Karpas-422 (cell line): ENCODE measurements around the gene MRPL51. TPM values are rescaled to one million over a fixed set of nuclear protein-coding genes. Genes with fewer than 3 reads are reported as not detected.

Experiments used
- DNase-seq: peaks from one replicate; pipeline ENCODE4 v3.0.0-alpha.2; 2015
- H2AFZ ChIP-seq: fragments of 200-600 bp; sonication (generic); 2 replicates; pipeline ENCODE4 v1.6.1; 2014; ENCODE audit warnings: antibody characterized with exemption, low read length, mixed read lengths
- H3K27ac ChIP-seq: fragments of 200-600 bp; sonication (generic); 2 replicates; pipeline ENCODE4 v1.5.1; 2014; ENCODE audit warnings: mild to moderate bottlenecking, low read length, moderate library complexity
- H3K27me3 ChIP-seq: fragments of 200-600 bp; sonication (generic); 2 replicates; pipeline ENCODE4 v1.6.1; 2014; ENCODE audit warnings: low read length, mixed read lengths
- H3K36me3 ChIP-seq: fragments of 200-600 bp; sonication (generic); 2 replicates; pipeline ENCODE4 v1.6.1; 2014; ENCODE audit warnings: low read length, mixed read lengths; ENCODE audit not compliant: insufficient read depth
- H3K4me1 ChIP-seq: fragments of 200-600 bp; sonication (generic); 2 replicates; pipeline ENCODE4 v1.6.1; 2014; ENCODE audit warnings: mild to moderate bottlenecking, low read length, mixed read lengths
- H3K4me2 ChIP-seq: fragments of 200-600 bp; sonication (generic); 2 replicates; pipeline ENCODE4 v1.6.1; 2014; ENCODE audit warnings: low read length, low read depth, mild to moderate bottlenecking; ENCODE audit not compliant: poor library complexity, severe bottlenecking
- H3K4me3 ChIP-seq: fragments of 200-600 bp; sonication (generic); 2 replicates; pipeline ENCODE4 v1.5.1; 2014; ENCODE audit warnings: mild to moderate bottlenecking, antibody characterized with exemption, low read length, mixed read lengths
- H3K79me2 ChIP-seq: fragments of 200-600 bp; sonication (generic); 2 replicates; pipeline ENCODE4 v1.6.1; 2014; ENCODE audit warnings: mild to moderate bottlenecking, low read length, mixed read lengths
- H3K9ac ChIP-seq: fragments of 200-600 bp; sonication (generic); 2 replicates; pipeline ENCODE4 v1.6.0; 2014; ENCODE audit warnings: low read length
- H3K9me2 ChIP-seq: fragments of 200-600 bp; sonication (generic), shearing (Covaris generic); replicated peaks from 2 replicates; pipeline ENCODE4 v1.6.0; 2014; ENCODE audit warnings: mild to moderate bottlenecking, low read length, moderate library complexity; ENCODE audit not compliant: insufficient read depth
- H3K9me3 ChIP-seq: fragments of 300-700, 200-600 bp; sonication (generic); 2 replicates; pipeline ENCODE4 v1.6.1; 2014; ENCODE audit warnings: low read length, mixed read lengths
- H4K20me1 ChIP-seq: fragments of 200-600 bp; sonication (generic); 2 replicates; pipeline ENCODE4 v1.6.1; 2014; ENCODE audit warnings: mild to moderate bottlenecking, antibody characterized with exemption, low read length, low read depth; ENCODE audit not compliant: insufficient read depth
- total RNA-seq: library from RNA; depleted of rRNA; stranded (reverse); fragments of >200 nt; shearing (Covaris generic); gene quantifications from 2 replicates; pipeline ENCODE4 v1.2.3, GENCODE V29; 2014; ENCODE audit warnings: low replicate concordance; rRNA removed

MRPL51 gene
- total RNA-seq, 1 experiment from 2014 or later = 171 TPM

DNA sequence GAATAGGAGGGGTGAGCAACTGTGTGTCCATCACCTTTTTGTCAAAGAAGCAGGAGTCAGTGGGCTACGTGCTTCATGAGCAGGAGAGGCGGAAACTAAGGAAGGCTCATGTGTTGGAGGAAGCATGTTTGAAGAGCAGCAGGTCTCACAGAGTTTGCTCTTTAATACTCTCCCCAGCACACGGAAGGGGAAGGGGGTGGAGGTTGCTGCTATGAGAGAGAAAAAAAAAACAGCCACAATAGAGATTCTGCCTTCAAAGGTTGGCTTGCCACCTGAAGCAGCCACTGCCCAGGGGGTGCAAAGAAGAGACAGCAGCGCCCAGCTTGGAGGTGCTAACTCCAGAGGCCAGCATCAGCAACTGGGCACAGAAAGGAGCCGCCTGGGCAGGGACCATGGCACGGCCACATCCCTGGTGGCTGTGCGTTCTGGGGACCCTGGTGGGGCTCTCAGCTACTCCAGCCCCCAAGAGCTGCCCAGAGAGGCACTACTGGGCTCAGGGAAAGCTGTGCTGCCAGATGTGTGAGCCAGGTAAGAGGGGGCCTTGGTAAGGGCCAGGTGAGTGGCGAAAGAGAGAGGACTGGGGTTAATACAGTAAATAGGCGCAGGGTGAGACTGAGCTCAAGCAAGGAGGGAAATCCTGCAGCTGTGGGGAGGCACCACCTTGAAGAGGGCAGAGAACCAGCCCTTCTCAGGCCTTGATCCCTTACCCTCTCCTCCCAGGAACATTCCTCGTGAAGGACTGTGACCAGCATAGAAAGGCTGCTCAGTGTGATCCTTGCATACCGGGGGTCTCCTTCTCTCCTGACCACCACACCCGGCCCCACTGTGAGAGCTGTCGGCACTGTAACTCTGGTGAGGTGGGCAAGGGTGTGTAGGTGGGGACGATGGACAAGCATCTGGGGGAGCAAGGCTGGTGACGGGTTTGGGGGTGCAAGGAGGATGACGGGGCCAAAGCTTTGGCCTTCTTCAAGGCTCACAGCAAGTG is 48.1 kb downstream of the MRPL51 start, which contains the start of gene CD27:
CD27 (plus strand) TSS at position 252 of the 985 bp plus-strand sequence; CDS start at position 393, 141 bp downstream.
- no peaks in the 10 kb centered on the region for H3K9me2 ChIP-seq
- H3K79me2 ChIP-seq = peaks cover 15% of the 10 kb centered on the region
- H3K36me3 ChIP-seq = peaks cover 6% of the 10 kb centered on the region; the same call in 1 of the 2 replicates
- H4K20me1 ChIP-seq = no peaks in the 10 kb centered on the region
- peak; percentile 87 for DNase-seq
- H3K9ac ChIP-seq = peak within 1 kb of the TSS; percentile 100
- no peaks in the 10 kb centered on the region for H3K9me3 ChIP-seq
- no peak within 1 kb of the TSS for H2AFZ ChIP-seq
- H3K4me3 ChIP-seq = peak within 1 kb of the TSS; percentile 77
- peak within 1 kb of the TSS; percentile 88 for H3K4me2 ChIP-seq
- H3K27me3 ChIP-seq = no peaks in the 10 kb centered on the region
- H3K27ac ChIP-seq = peak within 1 kb of the TSS; percentile 100
- H3K4me1 ChIP-seq = peaks cover 74% of the 10 kb centered on the region

DNA sequence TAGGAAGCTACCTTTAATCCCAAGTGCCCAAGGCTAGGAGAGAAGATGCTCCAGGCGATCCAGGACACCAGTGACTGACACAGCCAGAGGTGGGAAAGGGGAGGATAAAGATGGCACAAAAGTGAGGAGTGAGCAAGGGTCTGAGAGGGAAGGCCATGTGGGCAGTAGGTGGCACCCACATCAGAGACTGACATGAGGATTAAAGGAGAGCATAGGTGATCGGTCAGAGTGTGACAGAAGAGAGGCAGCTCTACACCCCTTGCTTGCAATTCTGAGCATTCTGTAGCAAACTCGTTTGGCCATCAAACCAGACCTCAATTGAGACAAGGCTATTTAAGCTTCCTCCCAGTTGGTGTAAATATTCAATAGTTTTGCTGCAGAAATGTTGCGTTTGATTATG is 49.0 kb downstream of the MRPL51 start:
- peak overlapping the region; percentile 88 for H3K4me2 ChIP-seq
- H3K36me3 ChIP-seq = peaks cover 6% of the 10 kb centered on the region; the same call in 1 of the 2 replicates
- H3K27ac ChIP-seq = peak overlapping the region; percentile 100
- peak overlapping the region; percentile 100 for H3K9ac ChIP-seq
- no peaks in the 10 kb centered on the region for H3K27me3 ChIP-seq
- H3K4me1 ChIP-seq = peaks cover 76% of the 10 kb centered on the region
- DNase-seq = peak; percentile 86
- peaks cover 15% of the 10 kb centered on the region for H3K79me2 ChIP-seq
- peak overlapping the region; percentile 77 for H3K4me3 ChIP-seq
- H3K9me2 ChIP-seq = no peaks in the 10 kb centered on the region
- no peak overlapping the region for H2AFZ ChIP-seq
- H4K20me1 ChIP-seq = no peaks in the 10 kb centered on the region
- no peaks in the 10 kb centered on the region for H3K9me3 ChIP-seq

DNA sequence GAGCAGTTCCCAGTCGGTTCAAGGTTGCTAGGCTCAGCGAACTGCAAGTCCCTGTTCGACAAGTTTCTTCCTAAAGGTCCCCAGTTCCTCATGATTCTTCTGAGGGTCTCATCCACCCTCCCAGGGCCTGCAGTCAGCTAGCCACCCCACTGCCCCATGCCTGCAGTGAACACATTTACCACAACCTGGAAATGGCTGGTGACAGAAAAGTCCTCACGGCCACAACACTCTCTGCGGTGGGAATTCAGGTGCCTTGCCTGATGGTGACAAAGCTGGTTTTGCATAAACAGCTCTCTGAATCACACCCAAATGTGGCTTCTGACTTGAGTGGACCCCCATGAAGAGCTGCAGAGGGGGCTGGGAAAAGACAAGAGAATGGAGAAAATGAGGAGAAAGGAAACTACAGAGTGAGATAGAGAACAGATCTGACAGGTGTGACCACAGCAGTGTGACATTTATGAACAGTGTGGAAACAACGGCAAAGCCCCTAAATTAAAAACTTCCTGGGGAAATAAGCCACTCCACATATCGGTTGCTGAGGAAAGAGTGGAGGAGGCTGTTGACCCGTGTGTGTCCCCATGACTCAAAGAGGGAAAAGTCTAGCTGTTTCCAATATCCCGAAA is 49.6 kb downstream of the MRPL51 start:
- H3K9me3 ChIP-seq = no peaks in the 10 kb centered on the region
- peaks cover 6% of the 10 kb centered on the region; the same call in 1 of the 2 replicates for H3K36me3 ChIP-seq
- peaks cover 15% of the 10 kb centered on the region for H3K79me2 ChIP-seq
- H3K4me1 ChIP-seq = peaks cover 82% of the 10 kb centered on the region
- H3K4me2 ChIP-seq = peak overlapping the region; percentile 88
- no peak overlapping the region for H2AFZ ChIP-seq
- peak overlapping the region; percentile 77 for H3K4me3 ChIP-seq
- H3K9ac ChIP-seq = peak overlapping the region; percentile 100
- peak overlapping the region; percentile 100 for H3K27ac ChIP-seq
- H3K27me3 ChIP-seq = no peaks in the 10 kb centered on the region
- peak; percentile 93 for DNase-seq
- H3K9me2 ChIP-seq = no peaks in the 10 kb centered on the region
- H4K20me1 ChIP-seq = no peaks in the 10 kb centered on the region

DNA sequence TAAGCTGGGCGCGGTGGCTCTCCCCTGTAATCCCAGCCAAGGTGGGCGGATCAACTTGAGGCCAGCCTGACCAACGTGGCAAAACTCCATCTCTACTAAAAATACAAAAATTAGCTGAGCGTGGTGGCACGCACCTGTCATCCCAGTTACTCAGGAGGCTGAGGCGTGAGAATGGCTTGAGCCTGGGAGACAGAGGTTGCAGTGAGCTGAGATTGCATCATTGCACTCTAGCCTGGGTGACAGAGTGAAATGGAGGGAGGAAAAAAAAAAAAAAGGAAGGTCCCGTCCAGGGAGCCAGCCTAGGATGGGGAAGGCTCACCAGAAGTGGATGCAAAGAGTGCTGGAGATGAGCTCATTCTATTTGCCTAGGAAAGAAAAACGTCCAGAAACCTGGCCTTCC is 50.2 kb downstream of the MRPL51 start:
- Histone ChIP-seq H3K4me1 (peaks cover 82% of the 10 kb centered on the region), H3K27ac (peak overlapping the region; percentile 100), H3K4me3 (peak overlapping the region; percentile 77)

More for the DNA sequence above, 50.2 kb downstream of the MRPL51 start:
- Histone ChIP-seq H3K9ac (peak overlapping the region; percentile 100), H3K4me2 (peak overlapping the region; percentile 88), H2AFZ (no peak overlapping the region), H3K79me2 (peaks cover 11% of the 10 kb centered on the region), H3K9me2 (no peaks in the 10 kb centered on the region), H3K27me3 (no peaks in the 10 kb centered on the region), H3K36me3 (peaks cover 2% of the 10 kb centered on the region; the same call in 1 of the 2 replicates), H3K9me3 (no peaks in the 10 kb centered on the region), H4K20me1 (no peaks in the 10 kb centered on the region)
- no peak for DNase-seq

Other genes with a start within 250 kb of the MRPL51 start
- gene PLEKHG6, start 182.6 kb downstream of the MRPL51 start, total RNA-seq = not detected in 2 replicates
- gene TNFRSF1A, start 151.2 kb downstream of the MRPL51 start, total RNA-seq = 0.72 TPM in 1 of 2 replicates, not detected in the other
- gene SCNN1A, start 117.7 kb downstream of the MRPL51 start, total RNA-seq = not detected in 2 replicates
- gene LTBR, start 109.1 kb downstream of the MRPL51 start, total RNA-seq = not detected in 2 replicates
- 155 and 203 TPM in 2 replicates for gene CD27, start 48.3 kb downstream of the MRPL51 start, total RNA-seq
- 6.1 and 11.2 TPM in 2 replicates for gene TAPBPL, start 41.2 kb downstream of the MRPL51 start, total RNA-seq
- gene VAMP1, start 22.6 kb downstream of the MRPL51 start, total RNA-seq = 528 and 555 TPM in 2 replicates
- gene NCAPD2, start 840 bp upstream of the MRPL51 start, total RNA-seq = 103 and 124 TPM in 2 replicates
- gene GAPDH, start 41.3 kb upstream of the MRPL51 start, total RNA-seq = 13,828 and 17,952 TPM in 2 replicates
- gene IFFO1, start 62.8 kb upstream of the MRPL51 start, total RNA-seq = 8.2 and 14.5 TPM in 2 replicates
- 66.2 and 85.7 TPM in 2 replicates for gene NOP2, start 75.0 kb upstream of the MRPL51 start, total RNA-seq
- 216 and 315 TPM in 2 replicates for gene CHD4, start 114.1 kb upstream of the MRPL51 start, total RNA-seq
- 10.3 and 14.6 TPM in 2 replicates for gene LPAR5, start 142.7 kb upstream of the MRPL51 start, total RNA-seq
- gene ACRBP, start 154.2 kb upstream of the MRPL51 start, total RNA-seq = 2.2 and 4.2 TPM in 2 replicates
- 40.1 and 52.9 TPM in 2 replicates for gene ING4, start 169.9 kb upstream of the MRPL51 start, total RNA-seq
- 35.5 and 39.2 TPM in 2 replicates for gene ZNF384, start 196.1 kb upstream of the MRPL51 start, total RNA-seq
- not detected in 2 replicates for gene PIANP, start 207.6 kb upstream of the MRPL51 start, total RNA-seq
- gene COPS7A, start 230.8 kb upstream of the MRPL51 start, total RNA-seq = 39.2 and 42.9 TPM in 2 replicates